GM23338 (cell line): ENCODE results near the gene CBFA2T3. TPM values are rescaled to one million over a fixed set of nuclear protein-coding genes. Genes with fewer than 3 reads are reported as not detected.

Experiments used
- ATAC-seq: fragments of 200-7000 bp; cut with Tn5 transposase; 3 replicates; pipeline ENCODE4 v1.9.1; 2020
- DNase-seq: peaks from one replicate; pipeline ENCODE4 v3.0.0-alpha.2; 2015; ENCODE audit warnings: low spot score
- H2AFZ ChIP-seq: fragments of 200-600 bp; sonication (generic); 2 replicates; pipeline ENCODE4 v1.8.0; 2016; ENCODE audit warnings: antibody characterized with exemption, mild to moderate bottlenecking, moderate library complexity
- H3F3A ChIP-seq: fragments of 200-600 bp; sonication (generic); replicated peaks from 2 replicates; pipeline ENCODE4 v1.8.0; 2017; ENCODE audit warnings: antibody characterized with exemption, mixed run types, low read depth
- H3K27ac ChIP-seq: fragments of 200-600 bp; sonication (generic); 2 replicates; pipeline ENCODE4 v1.6.1; 2016; ENCODE audit warnings: low read depth
- H3K27me3 ChIP-seq: fragments of 200-600 bp; sonication (generic); 2 replicates; pipeline ENCODE4 v1.8.0; 2016; ENCODE audit warnings: mild to moderate bottlenecking, mixed run types, moderate library complexity; ENCODE audit not compliant: insufficient read depth
- H3K36me3 ChIP-seq: fragments of 200-600 bp; sonication (generic); 2 replicates; pipeline ENCODE4 v1.8.0; 2016; ENCODE audit warnings: mild to moderate bottlenecking; ENCODE audit not compliant: insufficient read depth
- H3K4me1 ChIP-seq: fragments of 200-600 bp; sonication (generic); 2 replicates; pipeline ENCODE4 v1.8.0; 2016; ENCODE audit warnings: mild to moderate bottlenecking, moderate library complexity; ENCODE audit not compliant: insufficient read depth
- H3K4me2 ChIP-seq: fragments of 200-600 bp; sonication (generic); 2 replicates; pipeline ENCODE4 v1.7.1; 2017; ENCODE audit warnings: mixed run types
- H3K4me3 ChIP-seq: fragments of 200-600 bp; sonication (generic); 2 replicates; pipeline ENCODE4 v1.6.1; 2016; ENCODE audit warnings: mixed run types
- H3K79me2 ChIP-seq: fragments of 200-600 bp; sonication (generic); replicated peaks from 2 replicates; pipeline ENCODE4 v1.8.0; 2017; ENCODE audit warnings: mild to moderate bottlenecking; ENCODE audit not compliant: insufficient read depth
- H3K9me2 ChIP-seq: fragments of 200-600 bp; sonication (generic); 2 replicates; pipeline ENCODE4 v1.8.0; 2017; ENCODE audit not compliant: insufficient read depth
- H4K20me1 ChIP-seq: fragments of 200-600 bp; sonication (generic); replicated peaks from 2 replicates; pipeline ENCODE4 v1.8.0; 2017; ENCODE audit warnings: mild to moderate bottlenecking; ENCODE audit not compliant: insufficient read depth
- H3K27ac Mint-ChIP-seq: 2 replicates; pipeline ENCODE4 v1.8.0; 2020; ENCODE audit warnings: inconsistent platforms, mild to moderate bottlenecking, moderate library complexity, mixed read lengths
- H3K27me3 Mint-ChIP-seq: 3 replicates; pipeline ENCODE4 v1.8.0; 2022; ENCODE audit warnings: low read depth, mild to moderate bottlenecking, moderate library complexity, mixed read lengths, inconsistent platforms; ENCODE audit not compliant: insufficient read depth, poor library complexity
- H3K36me3 Mint-ChIP-seq: 3 replicates; pipeline ENCODE4 v1.8.0; 2021; ENCODE audit warnings: low read depth, mild to moderate bottlenecking, inconsistent platforms, moderate library complexity, mixed read lengths
- H3K4me1 Mint-ChIP-seq: 3 replicates; pipeline ENCODE4 v1.8.0; 2020; ENCODE audit warnings: mild to moderate bottlenecking, inconsistent platforms, mixed read lengths
- H3K4me3 Mint-ChIP-seq: 3 replicates; pipeline ENCODE4 v1.8.0; 2021; ENCODE audit warnings: moderate library complexity, mild to moderate bottlenecking, inconsistent platforms, mixed read lengths
- H3K9me3 Mint-ChIP-seq: 3 replicates; pipeline ENCODE4 v1.8.0; 2020; ENCODE audit warnings: moderate library complexity, mild to moderate bottlenecking, inconsistent platforms, mixed read lengths
- EZH2 ChIP-seq: fragments of 200-600 bp; sonication (generic); IDR thresholded peaks from one replicate; pipeline ENCODE4 v1.8.0; 2017; ENCODE audit warnings: antibody characterized with exemption, mild to moderate bottlenecking, low read depth; ENCODE audit not compliant: unreplicated experiment
- EZH2phosphoT487 ChIP-seq: fragments of 200-600 bp; sonication (generic); IDR thresholded peaks from one replicate; pipeline ENCODE4 v1.8.1; 2018; ENCODE audit warnings: antibody characterized with exemption; ENCODE audit not compliant: unreplicated experiment
- JUNB ChIP-seq: IDR thresholded peaks from one replicate; pipeline ENCODE4 v1.6.1; 2016; ENCODE audit warnings: antibody characterized with exemption; ENCODE audit not compliant: unreplicated experiment
- NANOG ChIP-seq: IDR thresholded peaks from 2 replicates; pipeline ENCODE4 v1.6.1; 2016; ENCODE audit warnings: antibody characterized with exemption, borderline replicate concordance
- POLR2AphosphoS5 ChIP-seq: IDR thresholded peaks from 2 replicates; pipeline ENCODE4 v1.6.1; 2016; ENCODE audit warnings: antibody characterized with exemption, low read depth
- ZNF114 ChIP-seq: fragments of 250-450 bp; sonication (Bioruptor Pico); IDR thresholded peaks from 2 replicates; pipeline ENCODE4 v1.5.0; 2020; ENCODE audit warnings: mild to moderate bottlenecking, moderate library complexity
- ZNF331 ChIP-seq: fragments of 250-450 bp; sonication (Bioruptor Pico); IDR thresholded peaks from 2 replicates; pipeline ENCODE4 v1.5.0; 2020; ENCODE audit warnings: low read depth, mild to moderate bottlenecking, moderate library complexity
- polyA plus RNA-seq: library from polyadenylated mRNA; unstranded; fragments of >200 nt; fragmentation: Nextera tagmentation; extraction: Ambion mirVana; gene quantifications from 2 replicates; pipeline ENCODE4 v1.2.1, GENCODE V29; 2016
- total RNA-seq: library from RNA; depleted of rRNA; stranded (reverse); fragments of >200 nt; shearing (Covaris generic); gene quantifications from 2 replicates; pipeline ENCODE4 v1.2.3, GENCODE V29; 2014
- TF ChIP-seq, protein P1 (sequence below): fragments of 250-450 bp; sonication (Bioruptor Pico); IDR thresholded peaks from 2 replicates; pipeline ENCODE4 v1.5.0; 2020; ENCODE audit warnings: mild to moderate bottlenecking, moderate library complexity
- TF ChIP-seq, protein P2 (sequence below), 2 experiments: fragments of 200-600 bp in 1 of 2; sonication (generic) in 1 of 2; conservative IDR thresholded peaks; 2 replicates each; pipeline versions ENCODE4 v1.5.1 to v1.6.1; 2016 to 2017; ENCODE audit warnings: antibody characterized with exemption in 2 of 2, low read depth in 2 of 2, mild to moderate bottlenecking in 2 of 2, moderate library complexity in 1 of 2
- TF ChIP-seq, protein P3 (sequence below): IDR thresholded peaks from 2 replicates; pipeline ENCODE4 v1.6.1; 2016; ENCODE audit warnings: antibody characterized with exemption

Gene CBFA2T3
- total and polyA plus RNA-seq, 2 experiments from 2014 or later, result 0.87 to 1.5 TPM

DNA sequence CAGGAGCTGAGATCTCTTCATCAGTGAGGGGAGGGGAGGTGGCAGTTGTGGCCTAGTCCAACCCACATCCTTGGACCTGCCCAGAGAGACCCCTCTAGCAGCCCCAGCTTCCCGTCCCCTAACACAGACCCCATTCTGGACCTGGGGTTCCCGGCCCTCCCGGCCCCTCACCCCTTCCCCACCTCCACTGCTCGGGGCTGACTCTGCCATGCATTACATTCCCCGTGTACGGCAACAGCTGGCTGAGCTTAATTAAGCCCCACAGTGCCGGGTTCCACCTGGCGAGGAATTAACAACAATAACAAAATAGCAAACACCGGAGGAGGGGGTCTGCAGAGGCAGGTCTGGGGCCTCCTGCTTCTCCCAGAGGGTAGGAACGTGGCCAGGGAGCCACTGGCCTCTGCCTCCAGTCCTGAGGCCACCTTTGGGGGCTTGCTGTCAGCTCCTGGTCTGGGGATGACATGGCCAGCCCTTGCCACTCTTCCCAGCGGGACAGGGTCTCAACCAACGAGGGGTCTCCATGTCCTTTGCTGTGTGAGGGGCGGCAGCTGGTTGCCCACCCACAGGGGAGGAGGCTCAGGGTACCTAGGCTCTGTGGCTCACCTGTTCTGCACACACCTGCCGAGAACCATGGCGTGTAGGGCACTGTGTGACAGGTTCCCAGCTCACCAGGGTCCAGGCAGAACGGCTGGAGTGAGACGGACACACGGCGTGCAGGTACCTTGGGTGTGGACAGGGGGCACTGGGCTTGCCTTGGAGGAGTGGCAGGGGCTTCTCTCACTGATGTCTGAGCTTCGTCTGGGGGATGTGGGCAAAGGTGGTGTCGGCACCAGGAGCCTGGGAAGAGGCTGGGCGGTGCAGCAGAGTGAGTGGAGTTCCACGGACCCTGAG lies 46.9 kb upstream of the CBFA2T3 start (continued):
- no peak for TF ChIP-seq NANOG
- no peak for TF ChIP-seq ZNF114 (CRISPR knock-in tag)
- no peak for TF ChIP-seq EZH2phosphoT487
- TF ChIP-seq, protein P1, sequence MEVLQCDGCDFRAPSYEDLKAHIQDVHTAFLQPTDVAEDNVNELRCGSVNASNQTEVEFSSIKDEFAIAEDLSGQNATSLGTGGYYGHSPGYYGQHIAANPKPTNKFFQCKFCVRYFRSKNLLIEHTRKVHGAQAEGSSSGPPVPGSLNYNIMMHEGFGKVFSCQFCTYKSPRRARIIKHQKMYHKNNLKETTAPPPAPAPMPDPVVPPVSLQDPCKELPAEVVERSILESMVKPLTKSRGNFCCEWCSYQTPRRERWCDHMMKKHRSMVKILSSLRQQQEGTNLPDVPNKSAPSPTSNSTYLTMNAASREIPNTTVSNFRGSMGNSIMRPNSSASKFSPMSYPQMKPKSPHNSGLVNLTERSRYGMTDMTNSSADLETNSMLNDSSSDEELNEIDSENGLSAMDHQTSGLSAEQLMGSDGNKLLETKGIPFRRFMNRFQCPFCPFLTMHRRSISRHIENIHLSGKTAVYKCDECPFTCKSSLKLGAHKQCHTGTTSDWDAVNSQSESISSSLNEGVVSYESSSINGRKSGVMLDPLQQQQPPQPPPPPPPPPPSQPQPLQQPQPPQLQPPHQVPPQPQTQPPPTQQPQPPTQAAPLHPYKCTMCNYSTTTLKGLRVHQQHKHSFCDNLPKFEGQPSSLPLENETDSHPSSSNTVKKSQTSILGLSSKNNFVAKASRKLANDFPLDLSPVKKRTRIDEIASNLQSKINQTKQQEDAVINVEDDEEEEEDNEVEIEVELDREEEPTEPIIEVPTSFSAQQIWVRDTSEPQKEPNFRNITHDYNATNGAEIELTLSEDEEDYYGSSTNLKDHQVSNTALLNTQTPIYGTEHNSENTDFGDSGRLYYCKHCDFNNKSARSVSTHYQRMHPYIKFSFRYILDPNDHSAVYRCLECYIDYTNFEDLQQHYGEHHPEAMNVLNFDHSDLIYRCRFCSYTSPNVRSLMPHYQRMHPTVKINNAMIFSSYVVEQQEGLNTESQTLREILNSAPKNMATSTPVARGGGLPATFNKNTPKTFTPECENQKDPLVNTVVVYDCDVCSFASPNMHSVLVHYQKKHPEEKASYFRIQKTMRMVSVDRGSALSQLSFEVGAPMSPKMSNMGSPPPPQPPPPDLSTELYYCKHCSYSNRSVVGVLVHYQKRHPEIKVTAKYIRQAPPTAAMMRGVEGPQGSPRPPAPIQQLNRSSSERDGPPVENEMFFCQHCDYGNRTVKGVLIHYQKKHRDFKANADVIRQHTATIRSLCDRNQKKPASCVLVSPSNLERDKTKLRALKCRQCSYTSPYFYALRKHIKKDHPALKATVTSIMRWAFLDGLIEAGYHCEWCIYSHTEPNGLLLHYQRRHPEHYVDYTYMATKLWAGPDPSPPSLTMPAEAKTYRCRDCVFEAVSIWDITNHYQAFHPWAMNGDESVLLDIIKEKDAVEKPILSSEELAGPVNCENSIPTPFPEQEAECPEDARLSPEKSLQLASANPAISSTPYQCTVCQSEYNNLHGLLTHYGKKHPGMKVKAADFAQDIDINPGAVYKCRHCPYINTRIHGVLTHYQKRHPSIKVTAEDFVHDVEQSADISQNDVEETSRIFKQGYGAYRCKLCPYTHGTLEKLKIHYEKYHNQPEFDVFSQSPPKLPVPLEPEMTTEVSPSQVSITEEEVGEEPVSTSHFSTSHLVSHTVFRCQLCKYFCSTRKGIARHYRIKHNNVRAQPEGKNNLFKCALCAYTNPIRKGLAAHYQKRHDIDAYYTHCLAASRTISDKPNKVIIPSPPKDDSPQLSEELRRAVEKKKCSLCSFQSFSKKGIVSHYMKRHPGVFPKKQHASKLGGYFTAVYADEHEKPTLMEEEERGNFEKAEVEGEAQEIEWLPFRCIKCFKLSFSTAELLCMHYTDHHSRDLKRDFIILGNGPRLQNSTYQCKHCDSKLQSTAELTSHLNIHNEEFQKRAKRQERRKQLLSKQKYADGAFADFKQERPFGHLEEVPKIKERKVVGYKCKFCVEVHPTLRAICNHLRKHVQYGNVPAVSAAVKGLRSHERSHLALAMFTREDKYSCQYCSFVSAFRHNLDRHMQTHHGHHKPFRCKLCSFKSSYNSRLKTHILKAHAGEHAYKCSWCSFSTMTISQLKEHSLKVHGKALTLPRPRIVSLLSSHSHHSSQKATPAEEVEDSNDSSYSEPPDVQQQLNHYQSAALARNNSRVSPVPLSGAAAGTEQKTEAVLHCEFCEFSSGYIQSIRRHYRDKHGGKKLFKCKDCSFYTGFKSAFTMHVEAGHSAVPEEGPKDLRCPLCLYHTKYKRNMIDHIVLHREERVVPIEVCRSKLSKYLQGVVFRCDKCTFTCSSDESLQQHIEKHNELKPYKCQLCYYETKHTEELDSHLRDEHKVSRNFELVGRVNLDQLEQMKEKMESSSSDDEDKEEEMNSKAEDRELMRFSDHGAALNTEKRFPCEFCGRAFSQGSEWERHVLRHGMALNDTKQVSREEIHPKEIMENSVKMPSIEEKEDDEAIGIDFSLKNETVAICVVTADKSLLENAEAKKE, result no peak
- no peak for TF ChIP-seq JUNB
- TF ChIP-seq EZH2, result no peak

DNA sequence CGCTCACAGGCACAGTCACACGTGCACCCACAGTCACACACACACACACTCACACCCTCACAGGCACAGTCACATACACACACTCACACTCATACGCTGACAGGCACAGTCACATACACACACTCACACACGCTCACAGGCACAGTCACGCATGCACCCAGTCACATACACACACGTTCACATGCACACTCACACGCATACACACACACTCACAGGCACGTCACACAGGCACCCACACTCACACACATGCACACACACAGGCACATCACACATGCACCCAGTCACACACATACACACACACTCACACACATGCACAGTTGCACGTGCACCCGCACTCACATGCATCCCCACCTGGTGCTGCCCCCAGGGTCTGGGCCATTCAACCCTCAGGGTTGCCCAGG lies 46.1 kb upstream of the CBFA2T3 start:
- no peaks in the 10 kb centered on the region for H3K36me3 Mint-ChIP-seq
- H3F3A ChIP-seq, result no peaks in the 10 kb centered on the region
- no peak overlapping the region for H3K4me3 ChIP-seq
- H3K9me2 ChIP-seq, result no peaks in the 10 kb centered on the region
- H3K9me3 Mint-ChIP-seq, result no peaks in the 10 kb centered on the region; the same call in 2 of the 3 replicates
- H2AFZ ChIP-seq, result no peak overlapping the region
- no peaks in the 10 kb centered on the region for H3K79me2 ChIP-seq
- no peak overlapping the region for H3K27ac ChIP-seq
- H3K4me1 ChIP-seq, result no peaks in the 10 kb centered on the region
- H3K4me1 Mint-ChIP-seq, result peaks cover 6% of the 10 kb centered on the region
- ATAC-seq (no peak), DNase-seq (no peak)
- no peaks in the 10 kb centered on the region for H3K36me3 ChIP-seq
- no peaks in the 10 kb centered on the region for H3K27me3 ChIP-seq
- no peak overlapping the region for H3K4me3 Mint-ChIP-seq
- H3K27me3 Mint-ChIP-seq, result peaks cover 5% of the 10 kb centered on the region
- no peaks in the 10 kb centered on the region for H4K20me1 ChIP-seq
- no peak overlapping the region for H3K27ac Mint-ChIP-seq
- no peak overlapping the region for H3K4me2 ChIP-seq
- no peak for TF ChIP-seq JUNB
- TF ChIP-seq, protein P2, sequence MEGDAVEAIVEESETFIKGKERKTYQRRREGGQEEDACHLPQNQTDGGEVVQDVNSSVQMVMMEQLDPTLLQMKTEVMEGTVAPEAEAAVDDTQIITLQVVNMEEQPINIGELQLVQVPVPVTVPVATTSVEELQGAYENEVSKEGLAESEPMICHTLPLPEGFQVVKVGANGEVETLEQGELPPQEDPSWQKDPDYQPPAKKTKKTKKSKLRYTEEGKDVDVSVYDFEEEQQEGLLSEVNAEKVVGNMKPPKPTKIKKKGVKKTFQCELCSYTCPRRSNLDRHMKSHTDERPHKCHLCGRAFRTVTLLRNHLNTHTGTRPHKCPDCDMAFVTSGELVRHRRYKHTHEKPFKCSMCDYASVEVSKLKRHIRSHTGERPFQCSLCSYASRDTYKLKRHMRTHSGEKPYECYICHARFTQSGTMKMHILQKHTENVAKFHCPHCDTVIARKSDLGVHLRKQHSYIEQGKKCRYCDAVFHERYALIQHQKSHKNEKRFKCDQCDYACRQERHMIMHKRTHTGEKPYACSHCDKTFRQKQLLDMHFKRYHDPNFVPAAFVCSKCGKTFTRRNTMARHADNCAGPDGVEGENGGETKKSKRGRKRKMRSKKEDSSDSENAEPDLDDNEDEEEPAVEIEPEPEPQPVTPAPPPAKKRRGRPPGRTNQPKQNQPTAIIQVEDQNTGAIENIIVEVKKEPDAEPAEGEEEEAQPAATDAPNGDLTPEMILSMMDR (conservative IDR thresholded peaks at IDR 0.05; ENCODE audit: low read depth in 2 of 2), result no peak
- no peak for TF ChIP-seq POLR2AphosphoS5
- TF ChIP-seq EZH2phosphoT487, result no peak
- TF ChIP-seq, protein P3, sequence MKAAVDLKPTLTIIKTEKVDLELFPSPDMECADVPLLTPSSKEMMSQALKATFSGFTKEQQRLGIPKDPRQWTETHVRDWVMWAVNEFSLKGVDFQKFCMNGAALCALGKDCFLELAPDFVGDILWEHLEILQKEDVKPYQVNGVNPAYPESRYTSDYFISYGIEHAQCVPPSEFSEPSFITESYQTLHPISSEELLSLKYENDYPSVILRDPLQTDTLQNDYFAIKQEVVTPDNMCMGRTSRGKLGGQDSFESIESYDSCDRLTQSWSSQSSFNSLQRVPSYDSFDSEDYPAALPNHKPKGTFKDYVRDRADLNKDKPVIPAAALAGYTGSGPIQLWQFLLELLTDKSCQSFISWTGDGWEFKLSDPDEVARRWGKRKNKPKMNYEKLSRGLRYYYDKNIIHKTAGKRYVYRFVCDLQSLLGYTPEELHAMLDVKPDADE, result no peak
- no peak for TF ChIP-seq ZNF331 (CRISPR knock-in tag)
